HEK293 (cell line): Measurements from ENCODE around the gene NABP2.
"Not testable (repeated sequence)": the region's sequence is repeated elsewhere in the genome, so short reads cannot be mapped to it uniquely, and the experiment has no call there.

Source experiments
- INSM2 ChIP-seq: fragments of 450-650 bp; formaldehyde crosslinking; IDR thresholded peaks from 2 replicates; pipeline ENCODE4 v1.5.1; 2016; ENCODE audit warnings: missing biosample characterization, missing genetic modification characterization
- ZBTB49 ChIP-seq: fragments of 450-650 bp; formaldehyde crosslinking; IDR thresholded peaks from 2 replicates; pipeline ENCODE4 v1.5.1; 2016; ENCODE audit warnings: missing biosample characterization, missing genetic modification characterization, low read depth
- ZNF335 ChIP-seq: fragments of 450-650 bp; formaldehyde crosslinking; conservative IDR thresholded peaks from 2 replicates; pipeline ENCODE4 v1.5.1; 2016; ENCODE audit warnings: missing biosample characterization, missing genetic modification characterization
- ZNF785 ChIP-seq: fragments of 450-650 bp; formaldehyde crosslinking; IDR thresholded peaks from 2 replicates; pipeline ENCODE4 v1.5.1; 2016; ENCODE audit warnings: missing biosample characterization, missing genetic modification characterization

- TF ChIP-seq ZNF335, ZNF785, INSM2, ZBTB49 (tag by site-specific recombination): not testable (repeated sequence)
These were observed 38.8 kb downstream of the NABP2 start for GRCh38 chr12:56262955-56263354.
